HG02763 (cell line): ENCODE data around the gene GCSH.
A peak's percentile ranks its signal among the peaks of the same experiment; 100 is the strongest.

Source experiments
- ATAC-seq: cut with Tn5 transposase; IDR thresholded peaks from one replicate; pipeline ENCODE4 v1.9.1; 2021; ENCODE audit warnings: mild to moderate bottlenecking, moderate library complexity; ENCODE audit not compliant: unreplicated experiment

Gene GCSH

DNA sequence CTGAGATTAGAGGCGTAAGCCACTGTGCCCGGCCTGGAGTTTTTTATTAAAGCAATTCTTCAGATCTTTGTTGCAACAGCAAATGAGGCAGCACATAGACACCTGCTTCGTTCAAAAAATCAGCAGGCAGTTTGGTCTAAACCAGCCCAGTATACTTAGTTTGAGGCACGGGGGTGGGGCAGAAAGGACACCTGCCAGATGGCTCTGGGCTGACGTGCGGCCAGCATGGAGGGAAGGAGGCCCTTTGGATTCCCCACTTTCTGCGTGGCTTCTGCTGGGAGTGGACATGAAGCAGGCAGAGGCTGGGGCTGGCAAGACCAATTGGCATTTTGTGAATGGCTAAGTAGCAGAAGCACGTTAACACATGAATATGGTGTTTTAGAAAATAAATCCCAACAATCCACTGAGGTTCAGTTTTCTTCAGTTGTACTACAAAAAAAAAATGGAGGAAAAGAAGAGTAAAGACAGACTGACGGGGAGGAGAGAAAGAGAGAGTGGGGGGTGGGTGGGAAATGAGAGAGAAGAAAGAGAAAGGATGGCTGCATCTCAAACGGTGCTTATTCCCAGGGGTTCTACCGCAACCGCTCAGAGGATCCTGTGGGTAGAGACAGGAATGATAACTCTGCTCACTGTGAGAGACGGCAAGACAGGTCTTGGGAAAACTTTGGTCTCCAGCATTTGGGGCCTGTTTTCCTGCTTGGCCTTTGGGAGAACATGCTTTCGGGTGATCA is 35.5 kb downstream of the GCSH start:
- ATAC-seq: no peak

DNA sequence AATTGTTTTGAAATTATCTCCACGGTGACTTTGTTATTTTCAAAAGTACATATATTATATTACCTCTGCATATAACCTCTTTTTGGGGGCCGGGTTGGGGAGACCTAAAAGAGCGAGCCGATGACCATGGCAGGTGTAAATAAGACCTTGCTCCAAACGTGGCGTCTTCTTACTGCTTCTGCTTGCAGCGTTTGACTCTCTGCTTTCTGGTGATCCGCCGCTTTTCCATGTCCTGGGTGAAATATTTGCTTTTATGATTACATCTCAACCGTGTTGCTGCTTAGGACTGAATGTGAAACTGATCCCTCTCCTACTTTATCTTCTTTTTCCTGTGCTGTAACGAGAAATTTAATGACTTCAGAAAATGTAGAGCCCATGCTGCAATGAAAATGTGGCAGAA is 42.4 kb downstream of the GCSH start:
- no peak for ATAC-seq

DNA sequence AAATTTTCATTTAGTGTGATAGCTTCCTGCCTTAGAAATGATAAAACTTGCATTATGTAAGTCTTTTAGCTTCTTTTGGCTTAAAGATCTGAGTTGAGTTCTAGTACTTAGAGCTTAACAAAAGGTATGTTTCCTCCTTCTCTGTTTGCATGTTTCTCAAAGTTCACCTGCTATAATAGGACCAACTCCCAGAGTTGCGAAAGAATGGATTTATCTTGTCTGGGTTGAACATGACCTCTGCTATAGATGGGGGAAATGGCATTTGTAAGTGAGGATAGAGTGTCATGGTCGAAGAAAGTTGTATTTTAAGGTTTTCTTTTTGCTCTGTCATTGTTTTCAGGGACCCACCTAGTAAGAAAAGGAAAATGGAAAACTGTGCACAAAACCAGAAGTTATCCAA is 53.4 kb downstream of the GCSH start:
- no peak for ATAC-seq

GRCh38 chr16:81041696-81042095 is 54.5 kb downstream of the GCSH start:
- ATAC-seq: no peak

DNA sequence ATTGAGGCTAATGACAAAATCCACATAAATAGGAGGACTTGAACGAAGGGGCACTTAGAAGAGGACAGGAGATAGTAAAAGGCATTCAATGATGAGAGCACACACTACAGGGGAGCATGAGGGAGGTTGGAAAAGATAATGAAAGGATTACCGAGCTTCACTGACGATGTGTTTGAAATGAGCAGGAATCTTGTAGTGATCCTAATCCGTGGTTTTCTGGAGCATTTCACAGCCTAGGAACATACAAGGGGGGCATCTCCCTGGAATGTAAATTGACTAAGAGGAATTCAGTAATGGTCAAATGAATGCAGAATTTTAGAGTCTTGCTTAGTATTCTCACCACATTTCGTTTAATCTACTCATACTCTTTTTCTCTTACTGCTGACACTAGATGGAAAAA is 55.4 kb downstream of the GCSH start:
- ATAC-seq: no peak

DNA sequence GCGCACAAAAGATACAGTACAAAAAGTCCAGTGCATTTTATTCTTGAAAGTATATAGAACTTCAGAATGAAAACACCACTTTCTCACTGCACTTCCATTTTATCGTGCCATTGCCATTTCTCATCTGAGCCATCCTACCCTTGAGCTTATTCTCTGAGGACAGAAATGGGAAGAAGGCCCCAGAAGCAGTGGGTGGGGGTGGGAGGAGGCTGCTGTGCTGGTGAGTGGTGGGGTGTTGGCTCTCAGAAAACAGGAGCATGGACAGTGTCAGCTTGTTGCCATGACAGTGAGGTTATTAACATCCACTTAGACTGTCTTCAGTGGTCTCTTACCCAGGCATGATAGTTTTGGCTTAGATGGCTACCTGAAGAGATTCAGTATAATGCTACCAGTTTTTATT is 56.1 kb downstream of the GCSH start:
- no peak for ATAC-seq

- no peak for ATAC-seq
Observed at GRCh38 chr16:81036751-81037350, 59.3 kb downstream of the GCSH start.

DNA sequence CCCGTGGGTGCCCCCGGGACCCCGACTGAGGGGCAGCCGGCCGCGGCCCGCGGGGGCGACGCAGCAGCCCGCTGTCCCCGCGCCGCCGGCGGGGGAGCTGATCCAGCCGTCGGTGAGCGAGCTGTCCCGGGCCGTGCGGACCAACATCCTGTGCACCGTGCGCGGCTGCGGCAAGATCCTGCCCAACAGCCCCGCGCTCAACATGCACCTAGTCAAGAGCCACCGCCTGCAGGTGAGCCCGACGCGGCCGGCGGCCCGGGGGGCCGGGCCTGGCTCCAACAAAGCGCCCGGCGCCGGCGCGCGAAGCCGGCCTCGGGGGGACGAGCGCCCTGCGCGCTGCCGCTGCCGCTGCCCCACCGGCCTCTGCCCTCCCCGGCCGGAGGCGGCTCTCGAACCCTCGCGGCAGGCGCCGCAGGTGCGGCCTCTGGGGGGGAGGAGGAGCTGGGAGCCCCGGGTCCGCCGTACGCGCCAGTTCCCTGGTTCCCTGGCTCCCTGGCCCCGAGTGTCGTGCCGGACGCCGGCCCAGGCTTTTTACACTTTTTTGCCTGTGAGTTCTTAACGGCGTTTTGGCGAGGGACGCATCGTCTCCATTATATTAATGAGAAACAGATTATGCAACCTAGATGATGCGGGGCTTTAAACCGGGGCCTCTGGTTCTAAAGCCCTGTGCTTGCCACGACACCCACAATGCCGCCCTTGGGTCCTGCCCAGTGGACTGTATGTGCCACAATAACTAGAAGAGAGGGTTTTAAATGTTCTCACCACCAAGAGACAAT is 60.0 kb downstream of the GCSH start:
- ATAC-seq: peak; percentile 49

- peak; percentile 92 for ATAC-seq
Observed at GRCh38 chr16:81035398-81035974, 60.7 kb downstream of the GCSH start, which contains the start of gene ATMIN. ATMIN (plus strand) TSS chr16:81035842; CDS start chr16:81035871, 29 bp downstream.
